Measurements from ENCODE around the gene DCDC2C. TPM values are rescaled to one million over a fixed set of nuclear protein-coding genes. Genes with fewer than 3 reads are reported as not detected.

Gene DCDC2C
- total and polyA plus RNA-seq, 2 donors (not counting 3 experiments of a cell fraction or from before 2014, with no cell fraction given) = not detected

DNA sequence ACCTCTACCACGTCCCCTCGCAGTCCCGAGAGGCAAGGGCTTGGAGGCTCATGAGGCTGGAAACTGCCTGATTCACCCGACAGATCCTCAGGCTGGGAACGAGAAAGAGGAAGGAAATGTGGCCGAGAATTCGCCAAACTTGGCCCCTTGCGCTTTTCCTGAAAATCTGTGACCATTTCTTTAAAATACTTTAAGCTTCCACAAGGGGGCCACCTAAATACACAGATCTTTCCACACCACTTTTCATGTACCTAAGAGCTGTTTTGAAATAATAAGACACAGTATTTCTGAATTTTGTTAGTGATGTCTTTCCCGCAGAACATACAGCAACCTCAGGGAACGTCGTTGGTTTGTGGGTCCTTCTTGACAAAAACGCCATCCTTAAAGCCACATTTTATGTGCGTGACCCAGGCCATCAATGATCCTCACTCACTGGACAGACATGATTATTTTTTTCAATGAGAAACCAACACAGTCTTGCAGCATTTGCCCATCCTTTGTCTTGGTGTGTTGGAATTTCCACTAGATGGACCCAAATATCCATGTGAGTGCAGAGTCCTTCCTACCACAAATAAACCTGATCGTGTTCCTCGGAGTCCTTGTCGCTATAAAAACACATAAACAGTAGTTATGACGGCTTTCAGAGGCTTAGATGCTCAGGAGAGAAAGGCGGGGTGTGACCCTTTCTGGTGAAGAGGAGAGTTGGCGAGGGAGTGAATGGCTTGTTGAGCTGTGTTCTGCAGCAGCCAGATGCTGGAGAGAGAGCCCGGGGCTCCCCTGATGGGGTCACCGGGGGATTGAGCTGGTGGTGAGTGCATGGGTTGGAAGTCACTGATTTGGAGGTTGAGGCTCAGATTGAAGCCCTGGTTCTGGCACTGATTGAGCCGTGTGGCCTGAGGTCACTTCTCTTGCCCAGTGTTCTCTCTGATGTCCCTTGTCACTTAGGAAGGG is 25.0 kb downstream of the DCDC2C start:
- FAIRE-seq = peak; percentile 68

More for the DNA sequence above, 25.0 kb downstream of the DCDC2C start:
- peaks cover 4% of the 10 kb centered on the region for H3K4me1 ChIP-seq (ENCODE audit: control insufficient read depth, extremely low read depth, insufficient read depth, low read length)
- TF ChIP-seq, protein P1, sequence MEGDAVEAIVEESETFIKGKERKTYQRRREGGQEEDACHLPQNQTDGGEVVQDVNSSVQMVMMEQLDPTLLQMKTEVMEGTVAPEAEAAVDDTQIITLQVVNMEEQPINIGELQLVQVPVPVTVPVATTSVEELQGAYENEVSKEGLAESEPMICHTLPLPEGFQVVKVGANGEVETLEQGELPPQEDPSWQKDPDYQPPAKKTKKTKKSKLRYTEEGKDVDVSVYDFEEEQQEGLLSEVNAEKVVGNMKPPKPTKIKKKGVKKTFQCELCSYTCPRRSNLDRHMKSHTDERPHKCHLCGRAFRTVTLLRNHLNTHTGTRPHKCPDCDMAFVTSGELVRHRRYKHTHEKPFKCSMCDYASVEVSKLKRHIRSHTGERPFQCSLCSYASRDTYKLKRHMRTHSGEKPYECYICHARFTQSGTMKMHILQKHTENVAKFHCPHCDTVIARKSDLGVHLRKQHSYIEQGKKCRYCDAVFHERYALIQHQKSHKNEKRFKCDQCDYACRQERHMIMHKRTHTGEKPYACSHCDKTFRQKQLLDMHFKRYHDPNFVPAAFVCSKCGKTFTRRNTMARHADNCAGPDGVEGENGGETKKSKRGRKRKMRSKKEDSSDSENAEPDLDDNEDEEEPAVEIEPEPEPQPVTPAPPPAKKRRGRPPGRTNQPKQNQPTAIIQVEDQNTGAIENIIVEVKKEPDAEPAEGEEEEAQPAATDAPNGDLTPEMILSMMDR (IDR thresholded peaks at IDR 0.05; ENCODE audit: extremely low read depth in 1 of 2, insufficient read depth in 1 of 2, low read depth in 1 of 2, low read length in 2 of 2) = peak; percentile 34 to 58
- TF ChIP-seq JUN (IDR thresholded peaks at IDR 0.05; ENCODE audit: borderline replicate concordance, insufficient read depth, insufficient read length, low read depth) (no peak), EZH2 (IDR thresholded peaks at IDR 0.05; ENCODE audit: borderline replicate concordance, low read depth, low read length, severe bottlenecking) (no peak), POLR2A (IDR thresholded peaks at IDR 0.05; ENCODE audit: low read depth, low read length) (no peak)
- intact Hi-C loops (cut with micrococcal nuclease) (loop anchor here (1.0 to 5.0 kb wide), 3 partner anchors 52 to 1034 kb away; no protein-coding TSS in a partner anchor), dilution Hi-C loops (cut with MboI; ENCODE audit: extremely low pct_ligation_motif_present, low sequenced_read_pairs) (no loop called here)
- no peaks in the 10 kb centered on the region for H3K36me3 ChIP-seq (ENCODE audit: control insufficient read depth in 2 of 2, extremely low read depth in 1 of 2, insufficient read depth in 2 of 2, low read length in 2 of 2)
- H3K4me3 ChIP-seq (replicated peaks in 1 of 3; ENCODE audit: insufficient read depth in 1 of 3, low read depth in 1 of 3, low read length in 3 of 3) = no peak overlapping the region
- CTCF ChIA-PET = interaction anchor here (0.6 to 5.0 kb wide), 26 partner anchors 10 to 1637 kb away, joined by 3 to 49 read pairs (median 5); no protein-coding TSS in a partner anchor
- H3K4me2 ChIP-seq (ENCODE audit: insufficient read depth, low read length) = no peak overlapping the region
- H3K9me1 ChIP-seq (replicated peaks; ENCODE audit: control insufficient read depth, extremely low read depth, insufficient read depth, low read length) = no peaks in the 10 kb centered on the region
- H3K9me3 ChIP-seq (replicated peaks; ENCODE audit: control insufficient read depth, insufficient read depth, low read length) = no peaks in the 10 kb centered on the region
- no peaks in the 10 kb centered on the region for H3K79me2 ChIP-seq (ENCODE audit: control insufficient read depth, insufficient read depth, low read length)
- peak; percentile 61 for DNase-seq (ENCODE audit: low read depth, low spot score)
- no peaks in the 10 kb centered on the region for H4K20me1 ChIP-seq (replicated peaks; ENCODE audit: control insufficient read depth, extremely low read depth, insufficient read depth, low read length)
- BruUV-seq (replicated peaks) = no TSS peak
- H3K27me3 ChIP-seq (ENCODE audit: control insufficient read depth in 2 of 2, insufficient read depth in 2 of 2, low read length in 2 of 2) = no peaks in the 10 kb centered on the region
- H3K9ac ChIP-seq (replicated peaks; ENCODE audit: extremely low read depth, insufficient read depth, low read length) = no peak overlapping the region
- POLR2A ChIA-PET = no interaction called here
- no peak overlapping the region for H2AFZ ChIP-seq (ENCODE audit: low read depth, low read length)
- H3K27ac ChIP-seq (ENCODE audit: insufficient read depth, low read depth, low read length) = no peak overlapping the region
